Subcutaneous abdominal adipose tissue (tissue), 5 donors: ENCODE results near the gene RBP3.

Experiments
- H3K27ac ChIP-seq: one replicate; pipeline ENCODE4 v1.7.0; 2013; ENCODE audit warnings: low read depth, mild to moderate bottlenecking, inconsistent platforms, low read length, moderate library complexity
- H3K27me3 ChIP-seq, 5 donors: one replicate each; pipeline ENCODE4 v1.7.0; 2013; ENCODE audit warnings: low read length in 5 of 5, inconsistent platforms in 1 of 5; ENCODE audit not compliant: control insufficient read depth in 5 of 5, insufficient read depth in 4 of 5
- H3K36me3 ChIP-seq, 5 donors: one replicate each; pipeline ENCODE4 v1.7.0; 2013; ENCODE audit warnings: low read length in 5 of 5; ENCODE audit not compliant: control insufficient read depth in 5 of 5, insufficient read depth in 5 of 5
- H3K4me1 ChIP-seq, 5 donors: one replicate each; pipeline ENCODE4 v1.7.0; 2013; ENCODE audit warnings: low read length in 5 of 5, mild to moderate bottlenecking in 3 of 5, moderate library complexity in 1 of 5; ENCODE audit not compliant: control insufficient read depth in 5 of 5, insufficient read depth in 5 of 5
- H3K4me3 ChIP-seq, 5 donors: one replicate each; pipeline ENCODE4 v1.7.0; 2013; ENCODE audit warnings: low read length in 5 of 5, low read depth in 1 of 5
- H3K9ac ChIP-seq, 5 donors: one replicate each; pipeline ENCODE4 v1.7.0; 2013; ENCODE audit warnings: low read length in 5 of 5, mild to moderate bottlenecking in 4 of 5, moderate library complexity in 3 of 5
- H3K9me3 ChIP-seq, 5 donors: one replicate each; pipeline ENCODE4 v1.7.0; 2013; ENCODE audit warnings: low read length in 5 of 5; ENCODE audit not compliant: control insufficient read depth in 5 of 5
- donor health status: healthy.
- donor health status: healthy.
- donor health status: healthy.
- donor health status: healthy.
- donor health status: healthy.

RBP3 gene

DNA sequence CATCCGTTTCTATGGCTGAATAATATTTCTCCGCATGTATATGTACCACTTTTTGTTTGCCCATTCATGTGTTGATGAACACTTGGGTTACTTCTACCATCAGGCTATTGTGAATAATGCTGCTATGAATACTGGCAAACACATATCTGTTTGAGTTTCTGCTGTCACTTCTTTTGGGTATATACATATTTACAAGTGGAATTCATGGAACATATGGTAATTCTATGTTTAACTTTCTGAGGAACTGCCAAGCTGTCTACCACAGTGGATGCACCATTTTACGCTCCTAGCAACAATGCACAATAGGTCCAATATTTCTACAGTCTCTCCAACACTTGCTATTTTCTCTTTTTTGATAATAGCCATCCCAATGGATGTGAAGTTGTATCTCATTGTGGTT, 41.5 kb downstream of the RBP3 start:
- H3K4me3 ChIP-seq, result no peak overlapping the region
- peaks cover 0 to 3% (median 0%) of the 10 kb centered on the region in 5 donors for H3K9me3 ChIP-seq
- H3K27ac ChIP-seq, result no peak overlapping the region
- peaks cover 0 to 5% (median 4%) of the 10 kb centered on the region in 5 donors for H3K4me1 ChIP-seq
- no peaks in the 10 kb centered on the region for H3K36me3 ChIP-seq
- no peak overlapping the region for H3K9ac ChIP-seq
- H3K27me3 ChIP-seq, result no peaks in the 10 kb centered on the region

DNA sequence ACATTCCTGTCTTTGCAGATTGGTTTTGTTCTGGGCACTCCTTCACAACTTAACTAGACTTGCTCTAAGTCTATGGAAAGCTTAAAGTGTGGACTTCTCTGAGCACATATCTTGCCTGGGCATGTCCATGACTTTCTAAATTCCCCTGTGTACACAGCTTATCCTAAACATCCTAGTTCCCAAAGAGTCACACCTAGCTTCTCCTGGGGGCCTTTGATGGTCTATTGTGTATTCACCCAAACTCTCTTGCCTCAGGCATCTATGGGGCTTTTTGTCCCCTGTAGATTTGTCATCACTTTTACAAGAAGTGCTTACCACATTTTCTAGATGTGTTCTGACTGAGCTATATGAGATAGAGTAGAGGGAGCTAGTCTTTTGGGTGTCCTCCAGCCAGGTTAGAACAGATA, 48.2 kb downstream of the RBP3 start:
- Histone ChIP-seq H3K9ac (no peak overlapping the region), H3K9me3 (no peaks in the 10 kb centered on the region), H3K27ac (no peak overlapping the region), H3K27me3 (no peaks in the 10 kb centered on the region), H3K4me1 (peaks cover 0 to 21% (median 14%) of the 10 kb centered on the region in 5 donors), H3K4me3 (no peak overlapping the region), H3K36me3 (no peaks in the 10 kb centered on the region)

DNA sequence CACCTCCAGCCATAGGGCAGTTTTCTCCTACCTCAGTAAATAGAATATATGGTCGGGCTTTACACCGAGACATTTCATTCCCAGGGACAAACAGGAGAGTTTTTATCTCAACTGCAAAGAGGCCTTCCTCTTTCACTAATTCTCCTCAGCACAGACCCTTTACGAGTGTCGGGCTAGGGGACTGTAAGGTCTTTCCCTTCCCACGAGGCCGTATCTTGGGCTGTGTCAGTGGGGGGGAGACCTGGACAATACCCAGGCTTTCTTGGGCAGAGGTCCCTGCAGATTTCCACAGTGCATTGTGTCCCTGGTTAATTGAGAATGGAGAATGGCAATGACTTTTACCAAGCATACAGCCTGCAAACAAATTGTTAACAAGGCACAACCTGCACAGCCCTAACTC, 49.1 kb downstream of the RBP3 start:
- H3K9ac ChIP-seq, result no peak overlapping the region
- H3K27ac ChIP-seq, result no peak overlapping the region
- no peaks in the 10 kb centered on the region for H3K27me3 ChIP-seq
- H3K4me1 ChIP-seq, result peaks cover 0 to 29% (median 20%) of the 10 kb centered on the region in 5 donors
- H3K36me3 ChIP-seq, result no peaks in the 10 kb centered on the region
- H3K9me3 ChIP-seq, result no peaks in the 10 kb centered on the region
- H3K4me3 ChIP-seq, result no peak overlapping the region

DNA sequence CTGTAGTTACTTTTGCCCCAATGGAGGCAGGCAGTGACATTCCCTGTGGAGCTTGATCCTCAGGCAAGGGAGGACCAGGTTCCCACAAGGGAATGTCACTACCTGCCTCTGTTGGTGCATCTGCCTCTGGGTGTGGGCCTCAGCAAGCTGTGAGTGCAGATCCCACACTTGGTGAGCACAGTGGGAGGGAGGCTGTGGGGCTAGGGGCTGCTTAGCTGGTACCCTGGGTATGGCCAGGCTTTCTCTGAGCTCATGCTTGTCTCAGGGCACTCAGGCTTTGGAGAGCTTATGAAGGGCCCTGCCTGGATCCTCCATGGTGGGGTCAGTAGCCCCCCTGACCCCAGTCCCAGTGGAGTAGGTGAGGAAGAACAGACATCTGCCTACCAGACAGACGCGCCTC, 52.1 kb downstream of the RBP3 start:
- Histone ChIP-seq H3K4me1 (peaks cover 5 to 54% (median 44%) of the 10 kb centered on the region in 5 donors), H3K9ac (no peak overlapping the region), H3K27ac (no peak overlapping the region), H3K36me3 (no peaks in the 10 kb centered on the region), H3K27me3 (no peaks in the 10 kb centered on the region), H3K9me3 (no peaks in the 10 kb centered on the region), H3K4me3 (no peak overlapping the region)

GRCh38 chr10:47400786-47401185, 52.6 kb downstream of the RBP3 start:
- no peaks in the 10 kb centered on the region for H3K27me3 ChIP-seq
- peaks cover 5 to 56% (median 44%) of the 10 kb centered on the region in 5 donors for H3K4me1 ChIP-seq
- H3K36me3 ChIP-seq, result no peaks in the 10 kb centered on the region
- no peaks in the 10 kb centered on the region for H3K9me3 ChIP-seq
- no peak overlapping the region for H3K9ac ChIP-seq
- H3K4me3 ChIP-seq, result no peak overlapping the region
- no peak overlapping the region for H3K27ac ChIP-seq

DNA sequence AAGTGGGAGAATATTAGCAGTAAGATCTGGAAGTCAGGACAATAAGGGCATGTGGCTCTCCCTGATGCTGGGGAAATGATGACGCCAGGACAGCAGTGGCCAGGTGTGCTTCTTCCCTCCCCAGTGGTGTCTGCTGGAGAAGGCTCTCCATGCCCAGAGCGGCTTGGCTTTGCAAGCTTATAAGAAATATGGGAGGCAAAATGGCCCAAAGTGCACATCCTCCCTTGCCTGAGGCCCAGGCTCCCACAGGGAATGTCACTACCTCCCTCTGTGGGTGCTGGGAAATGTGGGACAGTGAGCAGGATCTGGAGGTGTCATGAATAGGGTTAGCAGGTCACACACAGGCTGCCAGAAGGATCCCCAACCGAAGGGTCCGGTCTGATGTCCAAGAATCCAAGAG, 53.0 kb downstream of the RBP3 start:
- H3K9me3 ChIP-seq, result no peaks in the 10 kb centered on the region

DNA sequence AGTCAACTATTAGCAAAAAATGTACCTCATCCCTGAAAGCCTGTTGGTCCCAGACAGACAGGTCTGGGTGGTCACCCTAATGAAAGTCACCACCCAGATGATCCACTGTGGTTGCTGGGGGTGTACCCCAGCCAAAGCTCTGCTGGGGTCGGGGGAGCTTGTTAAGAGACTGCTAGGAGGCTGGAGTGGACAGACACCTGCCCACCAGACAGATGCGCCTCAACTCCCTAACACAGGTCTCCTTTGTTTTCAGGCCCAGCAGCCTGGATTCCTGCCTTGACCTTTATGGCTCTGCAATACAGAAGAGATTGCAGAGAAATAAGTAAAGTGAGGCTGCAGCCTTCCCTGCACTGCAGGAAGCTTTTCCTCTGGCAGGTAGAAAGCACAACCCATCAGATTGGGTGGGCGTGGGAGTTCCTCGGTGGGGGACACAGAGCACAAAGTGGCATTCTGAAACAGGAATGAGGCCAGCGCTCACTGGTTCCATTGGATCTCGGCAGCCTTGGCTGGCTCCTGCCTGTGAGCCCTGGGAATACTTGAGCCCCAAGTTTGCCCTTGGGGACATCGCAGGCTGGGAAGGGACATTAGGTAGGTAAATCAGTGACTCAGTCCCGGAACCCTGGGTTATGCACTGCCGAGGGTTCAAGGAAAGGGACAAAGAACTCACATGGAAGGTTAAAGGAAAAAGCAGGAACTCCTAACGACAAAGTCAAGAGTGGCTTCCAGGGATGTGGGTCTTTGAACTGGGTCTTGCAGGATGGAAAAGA, 53.9 kb downstream of the RBP3 start:
- H3K27ac ChIP-seq, result peak overlapping the region; percentile 21
- no peaks in the 10 kb centered on the region for H3K9me3 ChIP-seq
- H3K4me1 ChIP-seq, result peaks cover 5 to 67% (median 44%) of the 10 kb centered on the region in 5 donors
- no peaks in the 10 kb centered on the region for H3K27me3 ChIP-seq
- no peak overlapping the region for H3K9ac ChIP-seq
- H3K36me3 ChIP-seq, result no peaks in the 10 kb centered on the region
- H3K4me3 ChIP-seq, result peak overlapping the region in 1 of 5 donors; percentile 11

More for the DNA sequence above, 53.0 kb downstream of the RBP3 start:
- Histone ChIP-seq H3K27me3 (no peaks in the 10 kb centered on the region), H3K9ac (no peak overlapping the region), H3K36me3 (no peaks in the 10 kb centered on the region), H3K4me1 (peaks cover 5 to 60% (median 44%) of the 10 kb centered on the region in 5 donors), H3K27ac (no peak overlapping the region), H3K4me3 (no peak overlapping the region)

DNA sequence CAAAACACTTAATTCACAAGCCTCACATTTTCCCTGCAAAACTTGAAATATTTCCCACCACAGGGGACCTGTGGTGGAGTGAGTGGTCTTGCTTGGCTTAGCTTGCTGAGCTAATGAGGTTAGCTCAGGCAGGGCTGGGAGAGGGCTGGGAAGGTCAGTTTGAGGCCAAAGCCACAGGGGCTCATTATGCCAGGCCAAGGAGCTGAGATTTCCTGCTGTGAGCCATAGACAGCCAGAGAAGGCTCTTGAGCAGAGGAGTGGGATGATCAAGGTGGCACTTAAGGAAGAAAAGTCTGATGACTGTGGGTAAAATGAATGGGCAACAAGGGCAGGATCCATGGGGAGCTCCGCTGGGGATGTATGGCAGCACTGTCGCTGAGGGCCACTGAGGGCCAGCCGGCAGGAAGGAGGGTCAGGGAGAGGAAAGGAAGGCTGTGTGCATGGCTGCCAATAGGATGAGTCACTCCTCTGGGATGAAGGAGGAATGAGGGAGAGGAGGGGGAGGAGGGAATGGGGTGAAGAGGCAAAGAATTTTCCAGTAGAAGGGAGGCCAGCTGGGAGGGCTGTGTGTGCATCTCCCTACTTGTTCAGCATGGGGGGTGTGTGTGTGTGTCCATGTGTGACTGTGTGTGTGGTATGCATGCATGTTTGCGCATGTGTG, 54.6 kb downstream of the RBP3 start:
- no peaks in the 10 kb centered on the region for H3K9me3 ChIP-seq
- H3K4me3 ChIP-seq, result no peak overlapping the region
- H3K27me3 ChIP-seq, result no peaks in the 10 kb centered on the region
- no peaks in the 10 kb centered on the region for H3K36me3 ChIP-seq
- peak overlapping the region; percentile 76 for H3K27ac ChIP-seq
- H3K9ac ChIP-seq, result no peak overlapping the region
- H3K4me1 ChIP-seq, result peaks cover 5 to 67% (median 44%) of the 10 kb centered on the region in 5 donors

DNA sequence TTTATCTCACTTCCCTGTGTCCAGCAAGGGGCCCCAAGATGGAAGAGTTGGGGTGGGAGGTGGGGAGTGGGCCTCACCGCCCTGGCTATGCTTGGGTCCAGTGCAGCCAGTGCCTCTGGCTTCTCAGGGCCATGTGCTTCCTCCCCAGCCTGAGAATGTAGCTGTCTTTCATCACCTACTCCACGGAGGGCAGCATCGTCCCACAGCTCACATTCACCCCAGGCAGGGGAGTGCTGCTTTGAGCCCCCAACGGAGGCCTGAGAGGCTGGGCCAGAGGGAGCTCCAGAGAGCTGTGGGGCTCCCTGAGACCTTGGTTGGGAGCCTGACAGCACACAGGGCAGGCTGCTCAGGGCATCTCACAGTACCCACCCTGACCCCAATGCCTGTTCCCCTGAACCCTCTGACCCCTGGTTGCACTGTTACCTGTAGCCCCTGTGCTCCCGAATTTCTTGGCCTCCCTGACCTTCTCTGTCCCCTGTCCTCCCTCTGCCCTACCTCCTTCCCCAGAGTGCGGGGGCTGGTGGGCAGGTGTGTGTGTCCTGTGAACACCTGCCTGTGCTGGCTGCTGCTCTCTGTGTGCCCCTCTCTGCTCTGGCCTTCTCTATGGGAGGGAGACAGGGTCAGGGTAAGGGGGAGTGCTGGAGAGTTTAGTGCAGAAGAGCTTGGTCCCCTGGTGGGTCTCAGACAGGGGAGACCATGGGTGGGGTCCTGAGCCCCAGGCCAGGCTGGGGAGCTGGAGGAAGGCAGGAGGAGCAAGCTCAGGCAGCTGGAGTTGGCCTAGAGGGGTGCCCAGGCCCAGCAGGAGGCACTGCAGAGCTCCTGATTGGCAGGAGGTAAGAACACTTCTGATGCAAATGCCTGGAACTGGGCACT, 55.5 kb downstream of the RBP3 start:
- H3K4me1 ChIP-seq, result peaks cover 5 to 65% (median 43%) of the 10 kb centered on the region in 5 donors
- peak overlapping the region in 1 of 5 donors; percentile 4 for H3K4me3 ChIP-seq
- no peaks in the 10 kb centered on the region for H3K9me3 ChIP-seq
- H3K27ac ChIP-seq, result peak overlapping the region; percentile 76
- H3K27me3 ChIP-seq, result no peaks in the 10 kb centered on the region
- H3K9ac ChIP-seq, result no peak overlapping the region
- no peaks in the 10 kb centered on the region for H3K36me3 ChIP-seq
